Right ventricle myocardium inferior (tissue), 1 donor: ENCODE results near the gene GGTA1. TPM values are rescaled to one million over a fixed set of nuclear protein-coding genes. Genes with fewer than 3 reads are reported as not detected.
"Not testable (repeated sequence)": the region's sequence is repeated elsewhere in the genome, so short reads cannot be mapped to it uniquely, and the experiment has no call there.

Experiments
- ATAC-seq: fragments of 200-7000 bp; cut with Tn5 transposase; one replicate; pipeline ENCODE4 v1.9.1; 2020; ENCODE audit warnings: mild to moderate bottlenecking, moderate library complexity
- DNase-seq: peaks from one replicate; pipeline ENCODE4 v3.0.0; 2021; ENCODE audit errors: missing footprints
- intact Hi-C: fragments of 100-400 bp; cut with DNase I; formaldehyde crosslinking; loops from one replicate; pipeline ENCODE4 v1.11.0; 2022
- total RNA-seq: library from RNA; stranded (reverse); fragmentation: NEBNext Ultra II Directional; extraction: Animal tissue kit (Norgen Biotek cat#: 25700); gene quantifications from one replicate; pipeline ENCODE4 v1.2.1, GENCODE V29; 2021
- donor health status: DM: no; HTN: yes; CAD: no; lungs with severe emphysema.

GGTA1 gene
- total RNA-seq, 1 donor from 2014 or later = 27.9 TPM

GRCh38 chr9:121473229-121473628 is 26.4 kb downstream of the GGTA1 start:
- no peak for ATAC-seq
- DNase-seq = no peak
- intact Hi-C loops = no loop called here

- no peak for ATAC-seq
- no peak for DNase-seq
- intact Hi-C loops = no loop called here
Measured at GRCh38 chr9:121472446-121472845, 27.2 kb downstream of the GGTA1 start.

- DNase-seq (no peak), ATAC-seq (no peak)
- intact Hi-C loops = no loop called here
Measured at GRCh38 chr9:121466142-121466541, 33.5 kb downstream of the GGTA1 start.

GRCh38 chr9:121464968-121465367 is 34.7 kb downstream of the GGTA1 start:
- DNase-seq = no peak
- peak; percentile 75 for ATAC-seq
- intact Hi-C loops = no loop called here

- peak; percentile 49 for ATAC-seq
- intact Hi-C loops = loop anchor here (1.0 kb wide), 2 partner anchors 35 to 75 kb away; no protein-coding TSS in a partner anchor
- DNase-seq = no peak
Measured at GRCh38 chr9:121463026-121463807, 36.4 kb downstream of the GGTA1 start.

- intact Hi-C loops = loop anchor here (10.0 kb wide), 1 partner anchor 235 kb away; no protein-coding TSS in a partner anchor
- DNase-seq (no peak), ATAC-seq (no peak)
Measured at GRCh38 chr9:121459513-121459912, 40.1 kb downstream of the GGTA1 start.

- intact Hi-C loops = loop anchor here (10.0 kb wide), 1 partner anchor 236 kb away; no protein-coding TSS in a partner anchor
- not testable (repeated sequence) for ATAC-seq, DNase-seq
Measured at GRCh38 chr9:121458449-121458848, 41.2 kb downstream of the GGTA1 start.

- DNase-seq = no peak
- no peak for ATAC-seq
- intact Hi-C loops = loop anchor here (10.0 kb wide), 1 partner anchor 239 kb away; no protein-coding TSS in a partner anchor
Measured at GRCh38 chr9:121455527-121456239, 44.0 kb downstream of the GGTA1 start.

GRCh38 chr9:121454972-121455371 is 44.7 kb downstream of the GGTA1 start:
- no peak for DNase-seq
- intact Hi-C loops = loop anchor here (10.0 kb wide), 1 partner anchor 240 kb away; no protein-coding TSS in a partner anchor
- no peak for ATAC-seq

GRCh38 chr9:121453232-121453892 is 46.3 kb downstream of the GGTA1 start:
- ATAC-seq = peak; percentile 7
- no peak for DNase-seq
- intact Hi-C loops = loop anchor here (10.0 kb wide), 1 partner anchor 241 kb away; no protein-coding TSS in a partner anchor

GRCh38 chr9:121452085-121452484 is 47.6 kb downstream of the GGTA1 start:
- intact Hi-C loops = loop anchor here (10.0 kb wide), 1 partner anchor 243 kb away; no protein-coding TSS in a partner anchor
- ATAC-seq = no peak

GRCh38 chr9:121451586-121451985 is 48.1 kb downstream of the GGTA1 start:
- no peak for ATAC-seq
- intact Hi-C loops = loop anchor here (10.0 kb wide), 1 partner anchor 243 kb away; no protein-coding TSS in a partner anchor
- DNase-seq = no peak

More at GRCh38 chr9:121452085-121452484, 47.6 kb downstream of the GGTA1 start:
- no peak for DNase-seq

- DNase-seq (no peak), ATAC-seq (peak; percentile 75)
- intact Hi-C loops = loop anchor here (10.0 kb wide), 1 partner anchor 245 kb away; no protein-coding TSS in a partner anchor
Measured at GRCh38 chr9:121450241-121450640, 49.4 kb downstream of the GGTA1 start.

- intact Hi-C loops = loop anchor here (10.0 kb wide), 1 partner anchor 245 kb away; no protein-coding TSS in a partner anchor
- DNase-seq = no peak
- ATAC-seq = no peak
Measured at GRCh38 chr9:121449786-121450185, 49.9 kb downstream of the GGTA1 start.

GRCh38 chr9:121447321-121447834 is 52.3 kb downstream of the GGTA1 start:
- intact Hi-C loops = no loop called here

GRCh38 chr9:121445986-121446385 is 53.7 kb downstream of the GGTA1 start:
- DNase-seq (no peak), ATAC-seq (no peak)
- intact Hi-C loops = no loop called here

More at GRCh38 chr9:121447321-121447834, 52.3 kb downstream of the GGTA1 start:
- ATAC-seq (no peak), DNase-seq (no peak)

- DNase-seq (no peak), ATAC-seq (no peak)
- intact Hi-C loops = no loop called here
Measured at GRCh38 chr9:121443981-121444380, 55.7 kb downstream of the GGTA1 start.

GRCh38 chr9:121441165-121441564 is 58.5 kb downstream of the GGTA1 start:
- intact Hi-C loops = no loop called here
- no peak for DNase-seq
- ATAC-seq = peak; percentile 47
